Suprapubic skin (tissue), 3 donors: Measurements from ENCODE around the gene GOLGB1.

Experiments used
- EP300 ChIP-seq: sonication (generic); formaldehyde crosslinking; IDR thresholded peaks from one replicate; pipeline ENCODE4 v1.6.1; 2017; ENCODE audit warnings: antibody characterized with exemption
- POLR2A ChIP-seq, 2 donors: fragments of 450-650 bp; IDR thresholded peaks; one replicate each; pipeline ENCODE4 v1.6.1; 2017; ENCODE audit warnings: antibody characterized with exemption in 2 of 2, mild to moderate bottlenecking in 2 of 2, moderate library complexity in 2 of 2
- TF ChIP-seq, protein P1 (sequence below), 2 donors: fragments of 200-600 bp in 1 of 2; fragments of 450-650 bp in 1 of 2; sonication (generic) in 1 of 2; IDR thresholded peaks; one replicate each; pipeline ENCODE4 v1.5.1; 2016 to 2019; ENCODE audit warnings: antibody characterized with exemption in 2 of 2, mild to moderate bottlenecking in 1 of 2, moderate library complexity in 1 of 2

DNA sequence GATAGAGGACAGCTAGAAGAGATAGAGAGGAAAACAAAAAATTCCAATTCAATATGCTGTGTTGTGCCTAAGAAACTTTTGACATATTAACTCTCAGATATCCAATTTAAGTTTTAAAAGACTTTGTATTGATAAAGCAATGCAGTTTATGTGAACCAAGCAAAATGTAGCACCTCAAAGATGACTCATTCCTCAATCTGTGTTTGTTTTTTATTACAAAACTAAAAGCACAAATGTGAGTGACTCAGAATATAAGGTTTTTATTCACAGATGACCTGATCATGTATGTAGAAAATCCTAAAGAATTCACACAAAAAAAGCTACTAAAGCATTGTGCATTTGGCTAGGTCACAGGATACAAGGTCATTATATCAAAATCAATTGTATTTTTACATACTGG lies 99.9 kb downstream of the GOLGB1 start:
- TF ChIP-seq, protein P1, sequence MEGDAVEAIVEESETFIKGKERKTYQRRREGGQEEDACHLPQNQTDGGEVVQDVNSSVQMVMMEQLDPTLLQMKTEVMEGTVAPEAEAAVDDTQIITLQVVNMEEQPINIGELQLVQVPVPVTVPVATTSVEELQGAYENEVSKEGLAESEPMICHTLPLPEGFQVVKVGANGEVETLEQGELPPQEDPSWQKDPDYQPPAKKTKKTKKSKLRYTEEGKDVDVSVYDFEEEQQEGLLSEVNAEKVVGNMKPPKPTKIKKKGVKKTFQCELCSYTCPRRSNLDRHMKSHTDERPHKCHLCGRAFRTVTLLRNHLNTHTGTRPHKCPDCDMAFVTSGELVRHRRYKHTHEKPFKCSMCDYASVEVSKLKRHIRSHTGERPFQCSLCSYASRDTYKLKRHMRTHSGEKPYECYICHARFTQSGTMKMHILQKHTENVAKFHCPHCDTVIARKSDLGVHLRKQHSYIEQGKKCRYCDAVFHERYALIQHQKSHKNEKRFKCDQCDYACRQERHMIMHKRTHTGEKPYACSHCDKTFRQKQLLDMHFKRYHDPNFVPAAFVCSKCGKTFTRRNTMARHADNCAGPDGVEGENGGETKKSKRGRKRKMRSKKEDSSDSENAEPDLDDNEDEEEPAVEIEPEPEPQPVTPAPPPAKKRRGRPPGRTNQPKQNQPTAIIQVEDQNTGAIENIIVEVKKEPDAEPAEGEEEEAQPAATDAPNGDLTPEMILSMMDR (IDR thresholded peaks at IDR 0.05), result no peak
- no peak for TF ChIP-seq POLR2A (IDR thresholded peaks at IDR 0.05)
- no peak for TF ChIP-seq EP300
